K562 (cell line): Measurements from ENCODE around the gene FSTL1. TPM values are rescaled to one million over a fixed set of nuclear protein-coding genes. Genes with fewer than 3 reads are reported as not detected.

ENCODE experiments used
- ESRRA ChIP-seq: fragments of 450-650 bp; IDR thresholded peaks from 2 replicates; pipeline ENCODE4 v1.6.1; 2014; ENCODE audit warnings: low read depth, mild to moderate bottlenecking, moderate library complexity, borderline replicate concordance
- GATA2 ChIP-seq: sonication (generic); formaldehyde crosslinking; IDR thresholded peaks from 2 replicates; pipeline ENCODE4 v1.4.0; 2020; ENCODE audit warnings: mild to moderate bottlenecking, missing genetic modification reagents
- KDM4B ChIP-seq, 2 experiments: fragments of 450-650 bp in 1 of 2; sonication (generic) in 1 of 2; IDR thresholded peaks; 2 replicates each; pipeline ENCODE4 v1.6.1; 2016 to 2017; ENCODE audit warnings: borderline replicate concordance in 2 of 2, antibody characterized with exemption in 1 of 2, low read depth in 1 of 2, mild to moderate bottlenecking in 1 of 2
- MAFF ChIP-seq: IDR thresholded peaks from 2 replicates; pipeline ENCODE4 v1.6.1; 2012; ENCODE audit warnings: low read length, improper control_type of control experiment
- MAFK ChIP-seq: IDR thresholded peaks from 2 replicates; pipeline ENCODE4 v1.6.1; 2011; ENCODE audit warnings: low read length, improper control_type of control experiment
- MEIS2 ChIP-seq: fragments of 450-650 bp; IDR thresholded peaks from 2 replicates; pipeline ENCODE4 v1.6.1; 2014; ENCODE audit warnings: mild to moderate bottlenecking; ENCODE audit not compliant: partially characterized antibody
- NR2C2 ChIP-seq, 2 experiments: fragments of 200-800 bp in 1 of 2; sonication (Bioruptor generic) in 1 of 2; sonication (generic) in 1 of 2; formaldehyde crosslinking in 1 of 2; IDR thresholded peaks; 2 replicates each; pipeline versions ENCODE4 v1.6.1 to v1.8.0; 2016 to 2022; ENCODE audit warnings: mild to moderate bottlenecking in 1 of 2, missing compliant biosample characterization in 1 of 2, missing genetic modification characterization in 1 of 2, missing genetic modification reagents in 1 of 2
- RFX7 ChIP-seq: fragments of 250-450 bp; sonication (Bioruptor Pico); IDR thresholded peaks from 2 replicates; pipeline ENCODE4 v1.5.1; 2021; ENCODE audit warnings: mild to moderate bottlenecking
- TAF7 ChIP-seq: fragments of 450-650 bp; IDR thresholded peaks from 2 replicates; pipeline ENCODE4 v1.6.1; 2016; ENCODE audit warnings: missing genetic modification characterization, missing compliant biosample characterization
- ZNF232 ChIP-seq: sonication (generic); formaldehyde crosslinking; IDR thresholded peaks from 2 replicates; pipeline ENCODE4 v1.8.0; 2022; ENCODE audit warnings: mild to moderate bottlenecking, missing genetic modification reagents
- polyA plus RNA-seq, 8 experiments: library from polyadenylated mRNA; depleted of rRNA in 4 of 8; stranded (reverse) in 5 of 8; unstranded in 3 of 8; fragments of >200 nt; fragmentation: Nextera tagmentation in 2 of 8; fragmentation: Illumina TruSeq in 1 of 8; extraction: Ambion mirVana in 2 of 8; extraction: Trizol in 1 of 8; gene quantifications; 2 replicates each; pipeline versions ENCODE4 v1.2.1 to v1.2.3, GENCODE V29; 2011 to 2014; ENCODE audit warnings: inconsistent platforms in 1 of 8, missing spikeins in 1 of 8
- total RNA-seq, 7 experiments: library from RNA; depleted of rRNA in 6 of 7; stranded (reverse); fragments of >200 nt in 6 of 7; fragmentation: Illumina TruSeq in 2 of 7; extraction: Trizol in 2 of 7; gene quantifications; 2 replicates each; pipeline versions ENCODE4 v1.2.1 to v1.2.3, GENCODE V29; 2011 to 2021; ENCODE audit warnings: low replicate concordance in 1 of 7
- TF ChIP-seq, protein P1 (sequence below): fragments of 250-450 bp; sonication (Bioruptor Pico); IDR thresholded peaks from 2 replicates; pipeline ENCODE4 v1.4.0; 2020; ENCODE audit warnings: borderline replicate concordance
- TF ChIP-seq, protein P2 (sequence below): IDR thresholded peaks from 3 replicates; pipeline ENCODE4 v1.6.1; 2011; ENCODE audit warnings: borderline replicate concordance, mild to moderate bottlenecking; ENCODE audit not compliant: insufficient read length, insufficient read depth
- TF ChIP-seq, protein P3 (sequence below): fragments of 150-350 bp; IDR thresholded peaks from 2 replicates; pipeline ENCODE4 v1.6.1; 2014; ENCODE audit warnings: low read depth, mild to moderate bottlenecking, low read length, borderline replicate concordance
- TF ChIP-seq, protein P4 (sequence below), 2 experiments: fragments of 450-650 bp in 1 of 2; IDR thresholded peaks; 2 replicates each; pipeline ENCODE4 v1.6.1; 2011 to 2017; ENCODE audit warnings: low read depth in 2 of 2, antibody characterized with exemption in 1 of 2, borderline replicate concordance in 1 of 2, low read length in 1 of 2, mild to moderate bottlenecking in 1 of 2, mixed read lengths in 1 of 2; ENCODE audit not compliant: control insufficient read depth in 1 of 2

The FSTL1 gene
- total and polyA plus RNA-seq, 9 of the 15 experiments (the other 6 are each of a cell fraction or from before 2014, with no cell fraction given): 0.01 to 0.58 (median 0.08) TPM; not detected in 2

DNA sequence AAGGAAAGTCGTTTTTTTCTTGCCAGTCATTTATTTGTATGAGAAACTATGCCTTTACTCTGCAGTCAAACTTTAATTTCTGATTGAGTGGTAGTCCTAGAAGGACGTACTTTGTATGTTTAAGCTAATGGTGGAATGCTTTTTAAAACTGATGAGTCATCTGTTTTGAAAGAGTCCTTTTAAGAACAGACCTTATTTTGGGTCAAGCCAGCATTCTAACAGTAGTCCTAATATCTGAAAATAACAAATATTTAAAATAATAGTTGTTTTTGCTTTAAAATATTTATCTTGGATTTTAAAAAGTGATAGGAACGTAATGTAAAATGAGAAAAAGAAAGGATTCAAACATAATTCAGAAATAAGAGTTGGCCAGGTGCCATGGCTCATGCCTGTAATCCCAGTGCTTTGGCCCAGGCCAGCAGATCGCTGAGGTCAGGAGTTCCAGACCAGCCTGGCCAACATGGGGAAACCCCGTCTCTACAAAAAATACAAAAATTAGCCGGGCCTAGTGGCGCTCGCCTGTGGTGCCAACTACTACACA is 100.3 kb downstream of the FSTL1 start (continued):
- TF ChIP-seq, protein P1, sequence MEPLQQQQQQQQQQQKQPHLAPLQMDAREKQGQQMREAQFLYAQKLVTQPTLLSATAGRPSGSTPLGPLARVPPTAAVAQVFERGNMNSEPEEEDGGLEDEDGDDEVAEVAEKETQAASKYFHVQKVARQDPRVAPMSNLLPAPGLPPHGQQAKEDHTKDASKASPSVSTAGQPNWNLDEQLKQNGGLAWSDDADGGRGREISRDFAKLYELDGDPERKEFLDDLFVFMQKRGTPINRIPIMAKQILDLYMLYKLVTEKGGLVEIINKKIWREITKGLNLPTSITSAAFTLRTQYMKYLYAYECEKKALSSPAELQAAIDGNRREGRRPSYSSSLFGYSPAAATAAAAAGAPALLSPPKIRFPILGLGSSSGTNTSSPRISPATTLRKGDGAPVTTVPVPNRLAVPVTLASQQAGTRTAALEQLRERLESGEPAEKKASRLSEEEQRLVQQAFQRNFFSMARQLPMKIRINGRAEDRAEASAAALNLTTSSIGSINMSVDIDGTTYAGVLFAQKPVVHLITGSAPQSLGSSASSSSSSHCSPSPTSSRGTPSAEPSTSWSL (CRISPR knock-in tag): no peak
- TF ChIP-seq MAFK: peak; percentile 99
- TF ChIP-seq ESRRA: no peak
- no peak for TF ChIP-seq MEIS2
- TF ChIP-seq, protein P2, sequence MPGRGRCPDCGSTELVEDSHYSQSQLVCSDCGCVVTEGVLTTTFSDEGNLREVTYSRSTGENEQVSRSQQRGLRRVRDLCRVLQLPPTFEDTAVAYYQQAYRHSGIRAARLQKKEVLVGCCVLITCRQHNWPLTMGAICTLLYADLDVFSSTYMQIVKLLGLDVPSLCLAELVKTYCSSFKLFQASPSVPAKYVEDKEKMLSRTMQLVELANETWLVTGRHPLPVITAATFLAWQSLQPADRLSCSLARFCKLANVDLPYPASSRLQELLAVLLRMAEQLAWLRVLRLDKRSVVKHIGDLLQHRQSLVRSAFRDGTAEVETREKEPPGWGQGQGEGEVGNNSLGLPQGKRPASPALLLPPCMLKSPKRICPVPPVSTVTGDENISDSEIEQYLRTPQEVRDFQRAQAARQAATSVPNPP: no peak
- TF ChIP-seq RFX7 (CRISPR knock-in tag): no peak
- no peak for TF ChIP-seq GATA2
- no peak for TF ChIP-seq NR2C2 (CRISPR knock-in tag; IDR thresholded peaks at IDR 0.05)
- TF ChIP-seq NR2C2 (tag; IDR thresholded peaks at IDR 0.05): no peak
- no peak for TF ChIP-seq ZNF232
- no peak for TF ChIP-seq TAF7
- TF ChIP-seq MAFF: peak; percentile 99
- TF ChIP-seq, protein P3, sequence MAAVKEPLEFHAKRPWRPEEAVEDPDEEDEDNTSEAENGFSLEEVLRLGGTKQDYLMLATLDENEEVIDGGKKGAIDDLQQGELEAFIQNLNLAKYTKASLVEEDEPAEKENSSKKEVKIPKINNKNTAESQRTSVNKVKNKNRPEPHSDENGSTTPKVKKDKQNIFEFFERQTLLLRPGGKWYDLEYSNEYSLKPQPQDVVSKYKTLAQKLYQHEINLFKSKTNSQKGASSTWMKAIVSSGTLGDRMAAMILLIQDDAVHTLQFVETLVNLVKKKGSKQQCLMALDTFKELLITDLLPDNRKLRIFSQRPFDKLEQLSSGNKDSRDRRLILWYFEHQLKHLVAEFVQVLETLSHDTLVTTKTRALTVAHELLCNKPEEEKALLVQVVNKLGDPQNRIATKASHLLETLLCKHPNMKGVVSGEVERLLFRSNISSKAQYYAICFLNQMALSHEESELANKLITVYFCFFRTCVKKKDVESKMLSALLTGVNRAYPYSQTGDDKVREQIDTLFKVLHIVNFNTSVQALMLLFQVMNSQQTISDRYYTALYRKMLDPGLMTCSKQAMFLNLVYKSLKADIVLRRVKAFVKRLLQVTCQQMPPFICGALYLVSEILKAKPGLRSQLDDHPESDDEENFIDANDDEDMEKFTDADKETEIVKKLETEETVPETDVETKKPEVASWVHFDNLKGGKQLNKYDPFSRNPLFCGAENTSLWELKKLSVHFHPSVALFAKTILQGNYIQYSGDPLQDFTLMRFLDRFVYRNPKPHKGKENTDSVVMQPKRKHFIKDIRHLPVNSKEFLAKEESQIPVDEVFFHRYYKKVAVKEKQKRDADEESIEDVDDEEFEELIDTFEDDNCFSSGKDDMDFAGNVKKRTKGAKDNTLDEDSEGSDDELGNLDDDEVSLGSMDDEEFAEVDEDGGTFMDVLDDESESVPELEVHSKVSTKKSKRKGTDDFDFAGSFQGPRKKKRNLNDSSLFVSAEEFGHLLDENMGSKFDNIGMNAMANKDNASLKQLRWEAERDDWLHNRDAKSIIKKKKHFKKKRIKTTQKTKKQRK: no peak
- TF ChIP-seq, protein P4, sequence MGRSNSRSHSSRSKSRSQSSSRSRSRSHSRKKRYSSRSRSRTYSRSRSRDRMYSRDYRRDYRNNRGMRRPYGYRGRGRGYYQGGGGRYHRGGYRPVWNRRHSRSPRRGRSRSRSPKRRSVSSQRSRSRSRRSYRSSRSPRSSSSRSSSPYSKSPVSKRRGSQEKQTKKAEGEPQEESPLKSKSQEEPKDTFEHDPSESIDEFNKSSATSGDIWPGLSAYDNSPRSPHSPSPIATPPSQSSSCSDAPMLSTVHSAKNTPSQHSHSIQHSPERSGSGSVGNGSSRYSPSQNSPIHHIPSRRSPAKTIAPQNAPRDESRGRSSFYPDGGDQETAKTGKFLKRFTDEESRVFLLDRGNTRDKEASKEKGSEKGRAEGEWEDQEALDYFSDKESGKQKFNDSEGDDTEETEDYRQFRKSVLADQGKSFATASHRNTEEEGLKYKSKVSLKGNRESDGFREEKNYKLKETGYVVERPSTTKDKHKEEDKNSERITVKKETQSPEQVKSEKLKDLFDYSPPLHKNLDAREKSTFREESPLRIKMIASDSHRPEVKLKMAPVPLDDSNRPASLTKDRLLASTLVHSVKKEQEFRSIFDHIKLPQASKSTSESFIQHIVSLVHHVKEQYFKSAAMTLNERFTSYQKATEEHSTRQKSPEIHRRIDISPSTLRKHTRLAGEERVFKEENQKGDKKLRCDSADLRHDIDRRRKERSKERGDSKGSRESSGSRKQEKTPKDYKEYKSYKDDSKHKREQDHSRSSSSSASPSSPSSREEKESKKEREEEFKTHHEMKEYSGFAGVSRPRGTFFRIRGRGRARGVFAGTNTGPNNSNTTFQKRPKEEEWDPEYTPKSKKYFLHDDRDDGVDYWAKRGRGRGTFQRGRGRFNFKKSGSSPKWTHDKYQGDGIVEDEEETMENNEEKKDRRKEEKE (IDR thresholded peaks at IDR 0.05; ENCODE audit: borderline replicate concordance in 1 of 2, control insufficient read depth in 1 of 2, low read depth in 2 of 2, low read length in 1 of 2): no peak
- TF ChIP-seq KDM4B (IDR thresholded peaks at IDR 0.05; ENCODE audit: borderline replicate concordance in 2 of 2, low read depth in 1 of 2): no peak
